Suppressor macrophage treated with lipopolysaccharide for 1 hour (primary cell): ENCODE measurements around the gene DHRS7B.
"Not testable (repeated sequence)": the region's sequence is repeated elsewhere in the genome, so short reads cannot be mapped to it uniquely, and the experiment has no call there.

ENCODE experiments used
- DNase-seq, 3 donors: peaks; one replicate each; pipeline ENCODE4 v3.0.0-alpha.2; 2020 to 2022

DHRS7B gene

DNA sequence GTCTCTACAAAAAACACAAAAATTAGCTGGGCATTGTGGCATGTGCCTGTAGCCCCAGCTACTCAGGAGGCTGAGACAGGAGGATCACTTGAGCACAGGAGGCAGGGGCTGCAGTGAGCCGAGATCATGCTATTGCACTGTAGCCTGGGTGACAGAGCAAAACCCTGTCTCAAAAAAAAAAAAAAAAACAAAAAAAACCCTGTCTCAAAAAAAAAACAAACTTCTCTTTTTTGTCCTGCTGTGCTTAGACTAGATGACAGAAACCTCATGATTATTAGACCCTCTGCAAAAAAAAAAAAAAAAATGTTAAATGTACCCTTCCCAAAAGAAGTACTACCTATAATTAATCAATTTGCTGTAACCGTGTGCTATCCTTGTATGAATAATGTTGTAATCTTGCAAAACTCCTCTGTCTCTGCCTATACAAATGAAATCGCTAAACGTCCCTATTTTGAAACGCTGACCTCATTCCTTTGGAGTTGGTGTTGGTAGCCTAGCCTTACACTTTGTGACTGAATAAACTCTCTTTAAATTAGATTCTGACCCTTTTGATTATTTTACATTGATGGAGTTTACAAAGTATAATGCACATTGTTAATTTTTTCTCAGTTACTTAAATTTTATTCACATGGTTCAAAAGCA is 13.6 kb upstream of the DHRS7B start:
- DNase-seq: peak; percentile 64 to 82 (median 76)

DNA sequence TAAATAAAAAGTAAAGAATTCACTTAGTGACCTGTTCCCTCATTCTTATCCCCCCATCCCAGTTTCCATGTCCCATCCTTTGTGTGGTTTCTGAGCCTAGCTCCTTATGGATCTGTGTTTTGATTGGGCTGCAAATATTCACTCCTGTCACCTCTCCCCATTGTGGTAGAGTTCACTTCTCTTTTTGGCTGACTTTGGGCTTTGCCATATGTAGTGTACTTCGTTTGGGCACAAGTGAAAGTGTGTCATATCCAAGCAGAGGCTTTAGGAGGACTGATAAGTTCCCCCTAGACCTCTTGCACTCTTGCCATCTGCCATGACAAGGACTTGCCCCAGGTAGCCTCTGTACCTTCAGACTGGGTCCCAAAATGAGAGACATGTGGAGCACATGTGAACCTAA is 13.0 kb upstream of the DHRS7B start:
- DNase-seq: peak; percentile 15 to 48 (median 38)

DNA sequence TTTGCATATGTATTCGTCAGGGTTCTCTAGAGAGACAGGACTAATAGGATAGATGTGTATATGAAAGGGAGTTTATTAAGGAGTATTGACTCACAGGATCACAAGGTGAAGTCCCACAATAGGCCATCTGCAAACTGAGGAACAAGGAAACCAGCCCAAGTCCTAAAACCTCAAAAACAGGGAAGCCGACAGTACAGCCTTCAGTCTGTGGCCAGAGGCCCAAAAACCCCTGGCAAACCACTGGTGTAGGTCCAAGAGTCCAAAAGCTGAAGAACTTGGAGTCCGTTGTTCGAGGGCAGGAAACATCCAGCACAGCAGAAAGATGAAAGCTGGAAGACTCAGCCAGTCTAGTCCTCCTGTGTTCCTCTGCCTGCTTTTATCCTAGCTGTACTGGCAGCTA is 12.0 kb upstream of the DHRS7B start:
- DNase-seq: peak; percentile 71 to 73 (median 73)

DNA sequence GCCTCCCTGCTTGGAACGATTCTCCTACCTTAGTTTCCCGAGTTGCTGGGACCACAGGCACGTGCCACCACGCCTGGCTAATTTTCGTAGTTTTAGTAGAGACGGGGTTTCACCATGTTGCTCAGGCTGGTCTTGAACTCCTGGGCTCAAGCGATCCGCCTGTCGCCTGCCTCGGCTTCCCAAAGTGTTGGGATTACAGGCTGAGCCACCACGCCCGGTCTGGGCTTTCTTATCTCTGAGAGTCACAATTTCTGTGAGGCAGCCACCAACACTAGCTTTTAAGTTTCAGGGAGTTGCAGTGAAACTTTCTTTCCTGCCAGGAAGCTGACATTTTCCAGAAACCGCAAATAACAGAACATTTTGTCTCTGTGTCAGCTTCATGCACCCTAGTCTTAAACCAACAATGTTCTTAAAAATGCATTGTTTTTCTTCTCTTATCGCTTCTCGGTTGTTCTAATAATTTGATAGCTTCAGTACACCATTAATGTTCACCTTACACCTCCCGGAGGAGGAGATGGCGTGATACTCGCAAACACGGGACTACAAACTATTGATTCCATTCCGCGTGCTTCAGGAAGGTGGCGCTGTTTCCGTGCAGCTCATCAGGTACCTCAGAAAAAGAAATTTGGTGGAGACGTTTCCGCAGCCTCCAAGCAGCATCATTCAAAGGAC is 7.4 kb upstream of the DHRS7B start:
- peak; percentile 67 to 72 (median 71) for DNase-seq

DNA sequence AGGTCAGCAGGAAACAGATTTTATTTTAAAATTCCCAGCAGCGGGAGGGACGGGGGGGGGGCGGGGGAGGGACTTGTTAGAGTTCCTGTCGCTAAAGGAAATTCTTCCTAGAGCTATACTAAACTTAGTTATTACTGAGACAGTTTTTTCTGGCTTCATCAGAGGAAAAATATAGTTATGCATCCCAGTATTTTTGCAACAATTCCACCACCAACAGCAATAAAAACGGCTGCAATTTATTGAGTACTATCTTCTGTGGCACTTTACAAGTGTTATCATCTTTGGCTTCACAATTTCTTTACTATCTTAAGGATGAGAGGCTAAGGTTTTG is 6.9 kb upstream of the DHRS7B start:
- no peak for DNase-seq

DNA sequence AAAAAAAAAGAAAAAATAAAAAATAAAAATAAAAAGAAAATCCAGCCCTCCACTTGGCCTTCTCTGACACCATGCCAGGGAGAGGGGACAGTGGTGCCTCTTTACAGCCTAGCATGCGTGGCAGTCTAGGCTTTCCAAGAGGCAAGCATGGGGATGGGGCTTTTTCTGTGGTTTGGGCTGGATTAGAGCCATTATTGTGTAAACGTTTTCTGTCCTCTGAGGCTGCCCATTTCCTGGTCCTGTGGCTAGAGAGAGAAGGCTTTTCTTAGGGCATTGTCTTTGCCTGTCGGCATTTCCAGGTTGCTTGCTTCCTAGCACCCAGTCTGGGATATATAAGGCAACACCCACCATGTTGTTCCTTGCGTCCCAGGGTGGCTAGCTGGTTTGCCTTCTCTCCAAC is 2.7 kb upstream of the DHRS7B start:
- peak; percentile 62 to 69 (median 65) for DNase-seq

DNA sequence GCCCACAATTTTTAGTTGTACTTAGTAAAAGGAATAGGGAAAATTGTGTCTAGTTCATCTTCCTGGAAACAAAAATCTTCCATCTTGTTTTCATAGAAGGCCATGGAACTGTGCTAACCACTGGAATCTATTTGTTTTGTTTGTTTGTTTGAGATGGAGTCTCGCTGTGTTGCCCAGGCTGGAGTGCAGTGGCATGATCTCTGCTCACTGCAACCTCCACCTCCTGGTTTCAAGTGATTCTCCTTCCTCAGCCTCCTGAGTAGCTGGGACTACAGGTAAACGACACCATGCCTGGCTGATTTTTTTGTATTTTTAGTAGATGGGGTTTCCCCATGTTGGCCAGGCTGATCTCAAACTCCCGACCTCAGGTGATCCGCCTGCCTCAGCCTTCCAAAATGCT is 2.2 kb upstream of the DHRS7B start:
- DNase-seq: not testable (repeated sequence)

DNA sequence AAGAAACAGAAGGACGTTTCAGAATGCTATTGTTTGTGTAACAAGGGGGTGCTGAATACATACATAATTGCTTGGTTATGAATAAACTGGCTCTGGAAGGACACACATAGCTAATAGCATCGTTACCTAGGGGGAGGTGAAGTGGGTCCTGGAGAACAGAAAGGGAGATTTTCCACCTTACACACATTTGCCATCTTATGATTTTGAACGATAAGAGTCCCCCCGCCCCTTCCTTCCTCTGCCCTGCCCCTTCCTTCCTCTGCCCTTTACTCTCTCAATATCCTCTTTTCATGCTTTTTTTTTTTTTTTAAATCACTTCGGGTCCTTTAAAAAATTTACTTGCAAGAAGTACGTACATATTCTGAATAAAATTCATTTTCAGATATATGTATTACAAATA is 902 bp upstream of the DHRS7B start:
- peak in 2 of 3 donors; percentile 26 to 33 for DNase-seq

DNA sequence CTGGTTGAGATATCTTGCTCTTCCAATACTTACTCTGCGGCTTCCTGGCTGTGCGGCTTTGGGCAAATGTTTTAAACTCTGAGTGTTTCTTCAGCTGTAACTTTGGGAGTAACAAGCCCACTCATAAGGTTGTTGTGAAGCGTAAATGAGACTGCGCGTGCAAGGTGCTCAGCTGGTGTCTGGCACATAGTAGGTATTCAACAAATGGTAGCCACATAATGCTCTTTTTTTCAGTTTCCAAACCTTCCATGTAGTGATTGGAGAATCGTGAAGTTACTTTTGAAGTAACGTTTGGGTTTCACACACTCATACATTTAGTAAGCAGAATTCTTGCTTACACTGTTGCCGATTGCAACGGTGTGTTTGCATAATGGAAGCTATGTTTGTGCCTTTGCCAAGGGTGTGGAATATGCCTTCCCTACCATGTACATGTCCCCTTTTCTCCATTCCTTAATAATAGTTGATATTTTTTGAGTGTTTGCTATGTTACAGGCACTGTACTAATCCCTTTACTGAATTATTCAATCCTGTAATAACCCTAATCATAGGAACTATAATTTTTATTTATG is 829 bp downstream of the DHRS7B start:
- DNase-seq: no peak

DNA sequence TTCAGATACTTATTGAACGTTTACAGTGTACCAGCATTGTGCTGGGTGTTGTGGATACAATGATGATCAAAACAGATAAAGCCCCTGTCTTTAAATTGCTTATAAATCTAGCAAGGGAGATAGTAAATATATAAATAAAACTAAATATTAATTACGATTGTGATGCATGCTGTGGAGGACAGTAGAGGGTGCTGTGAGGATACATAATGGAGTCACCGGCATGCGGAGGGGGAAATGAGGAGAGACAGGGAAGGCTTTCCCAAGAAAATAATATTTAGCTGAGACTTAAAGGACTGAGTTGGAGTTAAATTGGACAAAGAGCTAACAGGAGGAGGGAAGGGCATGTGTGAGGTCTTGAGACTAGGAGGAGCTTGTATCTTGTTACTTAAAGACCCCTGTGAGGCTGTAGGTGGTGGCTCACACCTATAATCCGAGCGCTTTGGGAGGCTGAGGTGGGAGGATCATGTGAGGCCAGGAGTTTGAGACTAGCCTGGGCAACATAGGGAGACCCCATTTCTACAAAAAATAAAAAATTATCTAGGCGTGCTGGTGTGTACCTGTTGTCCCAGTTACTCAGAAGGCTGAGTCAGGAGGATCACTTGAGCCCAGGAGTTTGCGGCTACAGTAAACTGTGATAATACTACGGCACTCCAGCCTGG is 2.4 kb downstream of the DHRS7B start:
- DNase-seq: peak; percentile 56 to 62 (median 59)

DNA sequence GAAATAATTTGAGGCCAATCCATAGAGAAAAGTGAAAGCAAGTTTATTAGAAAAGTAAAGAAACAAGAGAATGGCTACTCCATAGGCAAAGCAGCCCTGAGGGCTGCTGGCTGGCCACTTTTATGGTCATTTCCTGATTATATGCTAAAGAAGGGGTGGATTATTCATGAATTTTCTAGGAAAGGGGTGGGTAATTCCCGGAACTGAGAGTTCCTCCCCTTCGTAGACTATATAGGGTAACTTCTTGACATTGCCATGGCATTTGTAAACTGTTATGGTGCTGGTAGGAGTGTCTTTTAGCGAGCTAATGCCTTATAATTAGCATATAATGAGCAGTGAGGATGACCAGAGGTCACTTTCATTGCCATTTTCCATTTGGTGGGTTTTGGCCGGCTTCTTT is 4.4 kb downstream of the DHRS7B start:
- peak; percentile 50 to 82 (median 51) for DNase-seq

DNA sequence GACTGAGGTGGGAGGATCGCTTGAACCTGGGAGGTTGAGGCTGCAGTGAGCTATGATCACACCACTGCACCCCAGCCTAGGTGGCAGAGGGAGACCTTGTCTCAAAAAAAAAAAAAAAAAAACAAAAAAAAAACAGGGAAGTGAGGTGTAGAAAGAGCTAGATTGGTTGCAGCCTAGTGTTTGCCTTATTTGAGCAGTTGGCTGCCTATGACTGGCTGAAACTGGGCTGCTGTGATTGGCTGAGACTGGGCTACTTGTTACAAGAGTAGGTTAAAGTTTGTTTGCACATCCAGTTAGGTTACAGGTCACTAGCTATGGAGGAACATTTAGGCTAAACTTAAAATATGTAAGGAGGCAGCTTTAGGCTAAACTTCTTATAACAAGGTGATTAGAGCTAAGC is 5.7 kb downstream of the DHRS7B start:
- DNase-seq: no peak

DNA sequence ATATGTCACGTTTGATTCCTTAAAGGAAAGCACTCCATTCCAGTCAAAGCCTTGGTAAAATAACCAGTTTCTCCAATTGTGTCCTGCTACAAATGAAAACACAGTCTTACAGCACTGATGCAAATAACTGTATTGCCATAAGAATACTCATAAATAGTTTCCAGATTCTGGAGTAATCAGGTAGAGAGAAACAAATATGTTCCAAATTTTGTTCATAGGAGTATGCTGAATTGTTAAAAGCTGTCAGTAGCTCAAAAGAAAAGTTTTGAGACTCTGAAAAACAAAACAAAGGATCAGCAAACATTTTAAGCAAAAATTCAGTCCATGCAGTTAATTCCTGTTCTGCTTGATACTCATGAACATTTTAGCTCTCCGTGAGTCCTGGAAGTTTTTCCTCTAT is 7.8 kb downstream of the DHRS7B start:
- no peak for DNase-seq

DNA sequence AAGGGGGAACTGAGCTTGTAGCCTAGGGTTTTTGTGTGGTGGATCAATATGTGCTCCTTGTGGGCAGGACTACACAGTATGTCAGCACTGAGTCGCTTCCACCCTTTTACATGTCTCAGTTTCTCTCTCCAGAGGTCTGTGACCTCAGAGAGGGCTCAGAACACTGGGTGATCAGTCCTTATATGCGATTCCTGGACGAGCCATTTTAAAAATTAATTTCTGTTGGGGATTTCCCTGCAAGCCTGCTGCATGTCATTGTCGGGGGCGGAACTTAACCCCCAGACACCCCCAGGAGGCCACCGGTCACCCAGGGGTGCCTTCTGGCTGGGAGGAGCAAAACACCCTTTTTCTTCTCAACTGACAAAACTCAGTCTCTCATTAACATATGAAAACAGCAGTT is 14.1 kb downstream of the DHRS7B start:
- peak; percentile 31 to 37 (median 31) for DNase-seq

DNA sequence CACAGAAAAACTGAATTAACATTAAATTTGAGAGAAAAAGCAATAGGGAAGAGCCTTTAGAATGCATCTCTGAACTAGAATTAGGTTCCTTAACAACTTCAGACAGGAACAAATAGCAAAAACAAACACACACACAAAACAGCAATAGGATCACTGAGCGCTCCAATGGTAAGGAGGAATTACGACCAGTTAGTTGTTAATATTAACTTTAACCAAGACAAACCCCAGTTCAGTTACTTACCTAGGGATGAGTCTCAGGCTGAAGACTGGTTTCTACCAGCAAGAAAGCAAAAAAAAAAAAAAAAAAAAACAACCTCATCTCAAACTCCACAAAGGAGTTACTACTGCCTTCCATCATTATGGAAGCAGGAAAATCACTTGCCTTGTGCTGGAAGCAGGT is 14.6 kb downstream of the DHRS7B start:
- no peak for DNase-seq

DNA sequence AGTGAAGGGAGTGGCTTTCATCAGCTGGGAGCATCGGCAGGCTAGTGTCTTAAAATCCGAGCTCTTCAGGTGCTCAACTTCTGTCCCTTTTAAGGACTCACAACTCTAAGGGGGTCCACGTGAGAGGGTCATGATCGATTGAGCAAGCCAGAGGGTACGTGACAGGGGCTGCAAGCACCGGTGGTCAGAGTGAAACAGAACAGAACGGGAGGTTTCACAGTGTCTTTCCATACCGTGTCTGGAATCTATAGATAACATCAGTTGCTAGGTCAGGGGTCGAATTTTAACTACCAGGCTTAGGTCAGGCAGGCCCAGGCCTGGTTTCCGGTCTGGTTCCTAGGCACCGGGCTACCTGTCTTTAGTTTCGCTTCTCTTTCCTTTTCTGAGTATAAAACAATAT is 15.3 kb downstream of the DHRS7B start:
- not testable (repeated sequence) for DNase-seq

DNA sequence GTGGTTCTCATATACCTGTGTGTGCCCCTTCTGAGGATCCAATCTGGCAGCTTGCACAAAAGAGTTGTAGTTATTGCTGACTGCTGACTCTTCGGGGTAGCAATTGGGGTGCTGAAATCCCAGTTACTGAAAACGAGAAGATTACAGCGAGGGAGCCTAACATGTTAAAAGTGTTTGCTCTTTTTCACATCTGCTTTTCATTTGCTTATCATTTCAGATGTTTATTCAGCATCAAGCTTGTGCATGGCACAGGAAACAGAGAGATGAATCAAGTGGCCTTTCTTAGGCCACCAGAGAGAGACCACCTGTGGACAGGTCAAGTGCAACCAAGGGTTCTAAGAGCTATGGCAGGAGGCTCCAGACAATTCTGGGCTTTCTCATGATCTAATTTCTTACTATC is 16.9 kb downstream of the DHRS7B start:
- no peak for DNase-seq

DNA sequence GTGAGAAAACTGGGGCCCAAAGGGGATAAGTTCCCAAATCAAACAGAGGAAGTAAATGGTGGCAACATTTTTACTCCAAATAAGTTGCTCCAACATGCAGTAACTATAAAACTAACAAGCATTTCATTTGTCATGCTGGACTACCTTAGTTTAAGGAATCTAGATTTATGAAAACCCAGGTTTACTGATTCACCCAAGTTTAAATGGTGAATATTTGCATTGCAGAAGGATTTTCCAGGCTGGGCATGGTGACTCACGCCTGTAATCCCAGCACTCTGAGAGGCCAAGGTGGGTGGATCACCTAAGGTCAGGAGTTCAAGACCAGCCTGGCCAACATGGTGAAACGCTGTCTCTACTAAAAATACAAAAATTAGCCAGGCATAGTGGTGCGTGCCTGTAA is 17.5 kb downstream of the DHRS7B start:
- DNase-seq: not testable (repeated sequence)

DNA sequence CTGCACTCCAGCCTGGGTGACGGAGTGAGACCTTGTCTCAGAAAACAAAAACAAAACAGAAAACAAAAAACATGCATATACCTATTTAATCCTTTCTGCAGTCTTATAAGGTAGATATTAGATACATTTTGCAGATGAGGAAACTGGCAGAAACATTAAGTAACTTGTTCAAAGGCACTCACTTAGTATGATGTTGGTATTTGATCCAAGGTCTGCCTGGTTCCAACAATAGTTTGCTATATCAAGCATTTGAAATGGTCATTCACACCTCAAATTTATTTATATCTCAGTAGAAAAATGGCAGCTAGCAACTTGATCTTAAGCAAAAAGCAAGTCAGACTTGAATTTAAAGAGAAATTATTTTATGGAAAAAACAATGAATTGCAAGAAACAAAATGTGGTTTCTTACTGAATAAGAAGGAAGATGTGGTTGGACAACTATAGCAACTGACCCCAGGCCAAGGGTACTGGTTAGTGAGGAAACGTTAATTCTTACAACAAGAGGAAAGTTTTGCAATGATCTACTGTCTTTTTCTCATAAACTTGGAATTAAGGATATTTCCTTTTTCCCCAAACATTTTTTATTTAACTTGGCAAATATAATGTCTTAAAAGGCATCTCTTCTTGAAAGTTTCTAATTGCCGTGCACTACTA is 19.7 kb downstream of the DHRS7B start:
- no peak for DNase-seq

DNA sequence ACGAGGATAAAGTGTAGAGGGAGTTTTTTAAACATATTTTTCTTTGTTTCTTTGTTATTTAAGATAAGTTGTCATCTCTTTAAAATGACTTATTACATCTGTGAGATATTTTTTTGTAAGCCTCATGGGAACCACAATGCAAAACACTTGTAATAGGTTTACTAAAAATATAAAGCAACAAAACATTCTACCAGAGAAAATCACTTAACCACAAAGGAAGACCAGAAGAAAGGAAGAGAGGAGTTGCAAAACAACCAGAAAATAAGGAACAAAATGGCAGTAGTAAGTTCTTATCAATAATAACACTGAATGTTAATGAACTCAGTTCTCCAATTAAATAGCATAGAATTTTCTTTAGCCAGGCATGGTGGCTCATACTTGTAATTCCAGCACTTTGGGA is 22.9 kb downstream of the DHRS7B start:
- DNase-seq: no peak

DNA sequence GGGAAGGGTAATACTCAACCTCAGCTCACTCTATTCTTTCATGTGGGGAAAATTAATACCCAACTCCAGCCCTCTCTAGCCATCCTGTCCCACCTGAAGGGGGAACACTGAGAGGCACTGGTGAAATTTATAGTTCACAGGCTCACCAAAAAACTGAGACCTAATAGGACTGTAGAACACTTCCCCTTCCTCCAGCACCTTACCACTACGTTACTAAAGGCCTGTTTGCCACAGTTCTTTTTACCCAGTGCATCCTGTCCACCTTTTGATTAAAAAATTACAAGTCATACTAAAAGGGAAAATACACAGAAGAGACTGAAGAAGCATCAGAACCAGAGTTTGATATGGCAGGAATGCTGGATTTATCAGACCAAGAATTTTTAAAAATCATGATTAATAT is 26.0 kb downstream of the DHRS7B start:
- no peak for DNase-seq

DNA sequence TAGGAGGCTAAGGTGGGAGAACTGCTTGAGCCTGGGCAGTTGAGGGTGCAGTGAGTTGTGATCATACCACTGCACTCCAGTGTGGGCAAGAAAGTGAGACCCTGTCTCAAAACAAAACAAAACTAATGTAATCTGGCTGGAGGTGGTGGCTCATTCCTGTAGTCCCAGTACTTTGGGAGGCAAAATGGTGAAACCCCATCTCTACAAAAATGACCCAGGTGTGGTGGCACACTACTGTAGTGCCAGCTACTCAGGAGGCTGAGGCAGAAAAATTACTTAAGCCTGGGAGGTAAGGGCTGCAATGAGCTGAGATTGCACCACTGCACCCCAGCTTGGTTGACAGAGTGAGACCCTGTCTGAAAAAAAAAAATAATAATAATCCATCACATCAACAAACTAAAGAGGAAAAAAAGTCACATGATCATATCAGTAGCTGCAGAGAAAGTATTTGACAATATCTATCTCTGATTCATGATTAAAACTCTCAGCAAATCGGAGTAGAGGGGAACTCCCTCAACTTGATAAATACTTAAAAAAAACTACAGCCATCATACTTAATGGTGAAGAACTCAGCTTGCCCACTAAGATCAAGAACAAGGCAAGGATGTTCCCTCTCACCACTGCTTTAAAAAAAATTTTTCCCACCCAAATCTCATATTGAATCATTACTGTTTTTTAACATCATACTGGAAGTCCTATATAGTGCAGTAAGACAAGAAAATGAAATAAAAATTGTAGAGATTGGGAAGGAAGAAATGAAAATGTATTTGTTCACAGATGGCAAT is 31.0 kb downstream of the DHRS7B start:
- DNase-seq: no peak

DNA sequence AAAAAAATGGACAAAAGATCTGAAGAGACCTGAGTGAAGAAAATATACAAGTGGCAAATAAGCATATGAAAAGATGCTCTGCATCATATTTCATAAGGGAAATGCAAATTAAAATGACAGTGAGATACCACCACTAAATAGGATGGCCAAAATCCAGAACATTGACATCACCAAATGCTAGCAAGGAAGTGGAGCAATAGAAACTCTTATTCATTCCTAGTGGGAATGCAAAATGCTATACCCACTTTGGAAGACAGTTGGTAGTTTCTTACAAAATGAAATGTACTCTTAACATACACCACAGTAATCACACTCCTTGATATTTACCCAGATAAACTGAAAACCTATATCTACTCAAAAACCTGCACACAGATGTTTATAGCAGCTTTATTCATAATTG is 33.6 kb downstream of the DHRS7B start:
- no peak for DNase-seq
